Activated CD8-positive, alpha-beta memory T cell treated with anti-CD3 and anti-CD28 coated beads, Interleukin-2, amount 10 ng/mL, durations not matched to agents 7 days and 5 days (primary cell): ENCODE results near the gene NPW. TPM values are rescaled to one million over a fixed set of nuclear protein-coding genes. Genes with fewer than 3 reads are reported as not detected.
A peak's percentile ranks its signal among the peaks of the same experiment; 100 is the strongest.

Experiments used
- ATAC-seq: fragments of 150-1000 bp; cut with Tn5 transposase; one replicate; pipeline ENCODE4 v1.10.0; 2021; ENCODE audit warnings: moderate library complexity
- CTCF ChIA-PET: fragments of 350-600 bp; sonication (Branson Sonifier 250); formaldehyde crosslinking; loops from one replicate; lab custom pipeline; 2021; ENCODE audit warnings: antibody characterized with exemption; lab: Charles Lee
- DNase-seq: peaks from one replicate; pipeline ENCODE4 v3.0.0-alpha.2; 2020
- H3K27ac Mint-ChIP-seq: one replicate; pipeline ENCODE4 v1.8.0; 2021; ENCODE audit warnings: mild to moderate bottlenecking, mixed read lengths
- H3K27me3 Mint-ChIP-seq: one replicate; pipeline ENCODE4 v1.8.0; 2021; ENCODE audit warnings: mixed read lengths
- H3K36me3 Mint-ChIP-seq: one replicate; pipeline ENCODE4 v1.8.0; 2021; ENCODE audit warnings: mild to moderate bottlenecking, mixed read lengths
- H3K4me1 Mint-ChIP-seq: one replicate; pipeline ENCODE4 v1.8.0; 2021; ENCODE audit warnings: mixed read lengths
- H3K4me3 Mint-ChIP-seq: one replicate; pipeline ENCODE4 v1.8.0; 2021; ENCODE audit warnings: mild to moderate bottlenecking, moderate library complexity, mixed read lengths
- H3K9me3 Mint-ChIP-seq: one replicate; pipeline ENCODE4 v1.8.0; 2022; ENCODE audit warnings: low read depth, mixed read lengths
- total RNA-seq, 2 experiments: library from RNA; stranded (reverse); gene quantifications; one replicate each; pipeline ENCODE4 v1.2.3, GENCODE V29; 2021

NPW gene
- total RNA-seq, 2 experiments from 2014 or later, result 1.1 to 6.3 TPM

DNA sequence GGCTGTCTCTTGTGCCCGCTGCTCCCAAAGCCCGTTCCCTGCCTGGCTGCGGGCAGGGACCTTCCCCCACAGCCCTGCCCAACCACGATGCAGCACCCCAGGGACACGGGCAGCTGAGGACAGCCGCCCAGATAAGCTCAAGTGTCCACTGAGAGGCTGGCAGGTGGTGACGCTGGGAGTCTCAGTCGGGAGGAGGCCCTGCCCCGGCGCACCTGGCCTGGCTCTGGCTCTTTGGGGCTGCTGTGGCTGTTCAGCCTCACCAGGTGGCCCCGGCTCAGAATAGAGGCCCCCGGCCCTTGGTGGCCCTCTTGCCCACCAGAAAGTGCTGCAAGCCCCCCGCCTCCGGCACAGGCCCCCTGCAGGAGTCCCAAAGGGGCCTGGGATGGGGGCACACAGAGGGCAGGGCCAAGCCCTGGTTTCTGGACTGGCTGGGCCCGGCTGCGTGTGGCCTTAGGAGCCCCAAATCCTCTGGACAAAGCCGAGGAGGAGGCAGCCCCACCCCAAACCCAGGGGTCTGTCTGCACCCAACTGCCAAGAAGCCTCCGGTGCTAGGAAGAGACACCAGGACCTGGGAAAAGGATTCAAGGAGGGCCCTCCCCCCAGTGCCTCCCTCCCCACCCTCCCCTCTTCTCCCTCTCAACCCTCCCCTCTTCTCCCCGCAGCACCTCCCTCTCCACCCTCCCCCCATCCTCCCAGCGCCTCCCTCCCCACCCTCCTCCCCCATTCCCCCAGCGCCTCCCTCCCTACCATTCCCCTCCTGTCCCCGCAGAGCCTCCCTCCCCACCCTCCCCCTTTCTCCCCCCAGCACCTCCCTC is 22.8 kb downstream of the NPW start:
- H3K27ac Mint-ChIP-seq, result no peak overlapping the region
- DNase-seq (no peak), ATAC-seq (no peak)
- no peak overlapping the region for H3K4me3 Mint-ChIP-seq
- no peaks in the 10 kb centered on the region for H3K9me3 Mint-ChIP-seq
- H3K4me1 Mint-ChIP-seq, result peaks cover 10% of the 10 kb centered on the region
- no peaks in the 10 kb centered on the region for H3K36me3 Mint-ChIP-seq
- CTCF ChIA-PET, result interaction anchor here (0.9 kb wide), 1 partner anchor 20 kb away, joined by 3 read pairs; no protein-coding TSS in a partner anchor
- H3K27me3 Mint-ChIP-seq, result no peaks in the 10 kb centered on the region

DNA sequence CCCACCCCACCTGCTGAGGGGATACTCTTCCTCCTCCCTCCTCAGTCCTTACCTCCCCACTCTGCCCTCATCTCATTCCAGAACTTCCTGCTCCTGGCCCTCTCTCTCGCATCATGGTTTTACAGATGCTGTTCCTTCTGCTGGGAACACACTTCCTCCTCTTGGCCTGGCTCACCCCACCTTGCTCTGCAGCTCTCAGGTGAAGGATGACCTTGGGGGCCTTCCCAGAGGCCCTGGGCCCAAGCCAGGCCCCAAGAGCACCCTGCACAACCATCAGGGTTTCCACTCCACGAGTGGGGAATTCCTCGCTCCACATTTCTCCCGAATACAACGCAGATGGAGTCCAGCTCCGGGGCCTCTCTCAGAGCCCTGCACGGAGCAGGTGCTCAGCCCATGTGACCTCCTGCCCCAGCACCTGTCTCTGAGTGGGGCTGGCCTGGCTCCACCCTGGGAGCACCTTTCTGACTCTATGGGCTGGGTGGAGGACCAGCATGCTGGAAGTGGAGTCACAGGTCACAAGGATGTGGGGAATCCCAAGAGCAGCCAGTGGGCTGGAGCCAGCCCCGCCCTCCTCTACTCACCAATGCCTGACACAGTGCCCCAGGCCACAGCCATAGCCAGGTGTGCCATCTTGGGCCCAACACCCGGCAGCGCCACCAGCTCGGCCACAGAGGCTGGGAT is 23.5 kb downstream of the NPW start:
- no peaks in the 10 kb centered on the region for H3K9me3 Mint-ChIP-seq
- ATAC-seq (no peak), DNase-seq (no peak)
- H3K4me1 Mint-ChIP-seq, result peaks cover 10% of the 10 kb centered on the region
- H3K4me3 Mint-ChIP-seq, result no peak overlapping the region
- H3K27me3 Mint-ChIP-seq, result no peaks in the 10 kb centered on the region
- no peaks in the 10 kb centered on the region for H3K36me3 Mint-ChIP-seq
- H3K27ac Mint-ChIP-seq, result no peak overlapping the region
- CTCF ChIA-PET, result no interaction called here

DNA sequence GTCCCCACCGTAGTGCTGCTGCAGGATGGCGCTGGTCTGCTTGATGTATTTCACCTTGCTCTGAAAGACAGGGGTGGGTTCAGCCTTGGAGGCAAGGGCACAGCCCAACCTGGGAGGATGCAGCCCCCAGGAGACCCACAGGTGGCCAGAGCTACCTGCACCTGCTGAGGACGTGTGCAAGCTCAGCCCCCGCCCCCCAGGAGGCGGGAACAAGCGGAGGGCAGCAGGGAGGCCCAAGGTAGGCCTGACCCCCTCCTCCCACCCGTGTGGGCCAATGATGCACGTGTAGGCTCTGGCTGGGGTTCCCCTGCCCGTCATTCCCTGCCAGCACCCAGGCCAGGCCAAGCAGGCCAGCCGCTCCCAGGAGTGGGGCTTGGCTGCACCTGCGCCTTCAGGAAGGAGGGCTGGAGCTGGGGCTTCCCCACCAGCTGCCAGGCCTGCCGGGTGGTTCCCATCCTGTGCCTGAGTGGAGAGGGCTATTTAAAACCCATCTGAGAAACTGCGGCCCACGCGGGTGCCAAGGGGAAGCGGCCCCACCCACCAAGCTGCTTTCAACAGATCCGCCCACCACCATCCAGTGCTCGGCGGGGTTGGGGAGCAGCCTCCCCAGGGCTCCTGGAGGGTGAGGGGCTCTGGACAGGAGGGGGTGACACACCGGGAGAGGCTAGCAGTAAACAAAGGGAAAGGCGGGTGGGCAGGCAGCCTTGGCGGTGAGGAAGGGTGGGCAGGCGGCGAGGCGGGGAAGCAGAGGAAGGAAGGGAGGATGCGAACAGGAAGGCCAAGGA is 24.3 kb downstream of the NPW start:
- Mint-ChIP-seq H3K36me3 (no peaks in the 10 kb centered on the region), H3K27me3 (no peaks in the 10 kb centered on the region), H3K4me1 (peaks cover 15% of the 10 kb centered on the region), H3K4me3 (no peak overlapping the region), H3K27ac (no peak overlapping the region), H3K9me3 (no peaks in the 10 kb centered on the region)
- DNase-seq, result no peak
- CTCF ChIA-PET, result no interaction called here
- no peak for ATAC-seq

DNA sequence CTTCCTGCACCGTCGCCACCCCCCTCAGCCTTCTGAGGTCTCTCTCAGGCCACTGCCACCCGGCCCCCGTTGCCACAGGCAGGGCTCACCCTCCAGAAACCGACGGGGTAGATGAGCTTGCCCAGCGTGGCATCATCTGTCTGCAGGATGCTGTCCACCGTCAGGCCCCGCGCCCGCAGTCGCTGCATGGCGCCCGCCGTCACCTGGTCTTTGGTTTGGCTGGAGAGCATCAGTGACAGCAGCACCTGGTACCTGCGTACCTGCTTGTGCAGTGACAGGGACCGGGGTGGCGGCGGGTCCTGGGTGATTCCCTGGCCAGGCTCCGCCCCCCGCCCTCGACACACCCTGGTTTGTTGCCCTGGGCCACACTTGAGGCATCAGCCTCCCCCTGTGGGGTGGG is 25.0 kb downstream of the NPW start:
- Mint-ChIP-seq H3K4me3 (no peak overlapping the region), H3K36me3 (no peaks in the 10 kb centered on the region), H3K9me3 (no peaks in the 10 kb centered on the region), H3K27ac (no peak overlapping the region), H3K4me1 (peaks cover 21% of the 10 kb centered on the region), H3K27me3 (no peaks in the 10 kb centered on the region)
- CTCF ChIA-PET, result no interaction called here
- no peak for ATAC-seq
- no peak for DNase-seq

DNA sequence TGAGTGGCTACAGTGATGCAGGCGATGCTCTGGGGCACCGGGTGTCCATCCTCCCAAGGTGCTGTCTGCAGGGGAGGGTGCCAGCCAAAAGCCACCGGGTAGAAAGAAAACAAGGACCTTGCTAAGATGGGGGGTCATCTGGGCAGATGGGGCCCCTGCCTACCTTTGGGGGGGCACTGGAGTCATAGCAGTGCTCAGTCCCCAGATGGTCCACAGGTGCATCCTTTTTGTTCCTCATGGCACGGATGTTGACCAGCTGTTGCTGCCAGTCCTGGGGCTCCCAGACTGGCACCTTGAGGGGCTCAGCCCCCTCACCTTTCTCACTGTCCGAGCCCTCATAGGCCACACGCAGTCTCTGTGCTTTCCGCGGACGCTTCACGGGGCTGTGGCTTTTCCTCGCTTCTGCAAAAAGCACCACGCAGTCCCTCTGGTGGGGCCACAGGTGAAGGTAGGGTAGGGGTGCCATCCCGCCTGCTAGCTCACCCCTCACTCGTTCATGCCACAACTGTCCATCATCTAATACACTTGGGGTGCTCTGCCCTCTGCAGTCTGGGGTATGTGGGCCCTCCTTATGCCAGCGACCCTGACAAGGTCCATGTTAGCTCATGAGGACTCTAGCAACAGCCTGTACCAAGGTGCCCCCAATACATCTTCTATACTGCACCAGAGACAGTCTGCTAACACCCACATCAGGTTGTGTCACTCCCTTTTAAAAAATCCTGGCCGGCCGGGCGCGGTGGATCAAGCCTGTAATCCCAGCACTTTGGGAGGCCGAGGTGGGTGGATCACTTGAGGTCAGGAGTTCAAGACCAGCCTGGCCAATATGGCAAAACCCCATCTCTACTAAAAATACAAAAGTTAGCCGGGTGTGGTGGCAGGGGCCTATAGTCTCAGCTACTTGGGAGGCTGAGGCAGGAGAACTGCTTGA is 26.6 kb downstream of the NPW start:
- CTCF ChIA-PET, result interaction anchor here (0.7 to 2.7 kb wide), 5 partner anchors 24 to 107 kb away, joined by 3 to 22 read pairs (median 8); no protein-coding TSS in a partner anchor
- peak overlapping the region; percentile 89 for H3K4me3 Mint-ChIP-seq
- H3K9me3 Mint-ChIP-seq, result no peaks in the 10 kb centered on the region
- H3K4me1 Mint-ChIP-seq, result peaks cover 21% of the 10 kb centered on the region
- H3K36me3 Mint-ChIP-seq, result peaks cover 5% of the 10 kb centered on the region
- no peak for DNase-seq
- no peak for ATAC-seq
- H3K27me3 Mint-ChIP-seq, result no peaks in the 10 kb centered on the region
- no peak overlapping the region for H3K27ac Mint-ChIP-seq

DNA sequence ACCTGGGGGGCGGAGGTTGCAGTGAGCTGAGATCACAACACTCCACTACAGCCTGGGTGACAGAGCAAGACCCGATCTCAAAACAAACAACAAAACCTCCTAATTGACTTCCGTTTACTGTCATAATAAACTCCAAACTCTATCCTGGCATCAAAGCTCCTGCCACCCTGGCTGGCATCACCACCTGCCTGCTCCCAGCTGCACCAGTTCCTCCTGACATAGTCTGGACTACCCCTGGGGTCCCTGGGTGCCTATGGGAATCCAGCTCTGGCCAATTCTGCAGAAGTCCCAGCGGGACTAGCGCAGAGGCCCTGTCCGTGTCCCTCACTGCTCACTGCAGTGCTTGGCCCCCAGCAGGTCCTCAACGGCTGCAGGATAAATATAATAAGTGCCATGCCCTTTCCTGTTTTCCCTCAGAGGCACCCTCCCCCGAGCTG is 27.3 kb downstream of the NPW start:
- Mint-ChIP-seq H3K27ac (peak overlapping the region; percentile 85), H3K36me3 (peaks cover 6% of the 10 kb centered on the region), H3K27me3 (no peaks in the 10 kb centered on the region), H3K4me1 (peaks cover 21% of the 10 kb centered on the region), H3K9me3 (no peaks in the 10 kb centered on the region), H3K4me3 (peak overlapping the region; percentile 89)
- CTCF ChIA-PET, result interaction anchor here (0.7 to 2.7 kb wide), 6 partner anchors 24 to 293 kb away, joined by 3 to 22 read pairs (median 7); partner anchors contain the start of gene ABCA3
- ATAC-seq (no peak), DNase-seq (no peak)

DNA sequence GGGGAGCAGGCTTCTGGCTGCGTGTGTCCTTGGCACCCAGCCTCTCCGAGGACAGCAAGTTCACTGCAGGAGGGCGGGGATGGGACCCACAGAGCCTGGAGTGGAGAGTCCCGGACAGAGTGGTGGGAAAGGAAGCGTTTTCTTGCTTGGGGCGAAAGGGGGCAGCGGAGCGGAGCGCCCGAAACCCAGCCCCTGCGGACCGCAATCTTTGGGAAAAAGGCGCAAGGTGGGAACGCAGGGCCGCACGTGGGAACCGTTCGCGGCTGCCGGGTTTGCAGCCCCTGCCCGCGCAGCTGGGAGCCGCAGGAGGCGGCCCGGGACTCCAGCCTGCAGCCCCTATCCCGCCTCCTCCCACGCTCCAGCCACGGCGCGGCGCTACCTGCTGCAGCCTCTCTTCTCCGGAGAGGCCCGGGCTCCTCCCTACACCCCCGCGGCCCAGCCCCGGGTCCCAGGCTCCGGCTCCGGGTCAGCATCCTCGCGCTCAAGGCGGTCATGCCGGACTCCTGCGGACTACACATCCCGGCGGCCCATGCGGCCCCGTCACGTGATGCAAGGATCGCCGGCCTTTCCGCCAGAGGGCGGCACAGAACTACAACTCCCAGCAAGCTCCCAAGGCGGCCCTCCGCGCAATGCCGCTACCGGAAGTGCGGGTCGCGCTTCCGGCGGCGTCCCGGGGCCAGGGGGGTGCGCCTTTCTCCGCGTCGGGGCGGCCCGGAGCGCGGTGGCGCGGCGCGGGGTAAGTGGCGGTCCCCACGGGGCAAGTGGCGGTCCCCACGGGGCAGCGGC is 27.9 kb downstream of the NPW start, which contains the start of the genes NTHL1 and TSC2:
Gene NTHL1 (minus strand): TSS at position 505 of the 786 bp plus-strand sequence. CDS start 11 bp downstream, at position 494.
Gene TSC2 (plus strand): TSS at position 656 of the 786 bp plus-strand sequence. CDS start 631 bp downstream, outside the sequence.
- no peaks in the 10 kb centered on the region for H3K9me3 Mint-ChIP-seq
- CTCF ChIA-PET, result interaction anchor here (0.7 to 2.7 kb wide), 15 partner anchors 10 to 380 kb away, joined by 3 to 22 read pairs (median 4); partner anchors contain the start of genes ABCA3, PKD1 and TRAF7
- H3K4me3 Mint-ChIP-seq, result peak within 1 kb of the TSS; percentile 89
- peaks cover 21% of the 10 kb centered on the region for H3K4me1 Mint-ChIP-seq
- peaks cover 6% of the 10 kb centered on the region for H3K36me3 Mint-ChIP-seq
- H3K27ac Mint-ChIP-seq, result peak within 1 kb of the TSS; percentile 85
- H3K27me3 Mint-ChIP-seq, result no peaks in the 10 kb centered on the region
- DNase-seq (peak; percentile 97), ATAC-seq (peak; percentile 93)

DNA sequence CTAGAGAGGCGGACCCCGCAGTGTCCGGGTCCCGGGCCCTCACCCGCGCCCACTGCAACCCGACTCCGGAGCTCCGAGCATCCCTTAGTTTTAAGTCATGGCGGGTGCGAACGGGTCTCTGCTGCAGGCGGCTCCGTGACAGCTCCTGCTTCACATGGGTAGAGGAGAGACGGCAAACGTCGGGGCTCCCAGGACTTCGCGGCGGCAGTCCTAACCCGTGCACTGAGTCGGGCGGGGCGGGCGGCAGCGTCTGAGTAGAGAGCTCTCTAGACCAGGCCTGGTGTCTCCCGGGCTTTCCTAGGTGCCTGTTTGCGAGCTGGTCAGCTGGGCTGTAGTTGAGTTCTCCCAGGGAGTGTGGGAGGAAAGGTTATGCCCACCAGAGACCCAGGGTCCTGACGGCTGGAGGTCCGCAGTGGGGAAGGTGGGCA is 28.5 kb downstream of the NPW start:
- H3K4me1 Mint-ChIP-seq, result peaks cover 21% of the 10 kb centered on the region
- peak; percentile 45 for DNase-seq
- ATAC-seq, result peak; percentile 22
- H3K4me3 Mint-ChIP-seq, result peak overlapping the region; percentile 89
- H3K36me3 Mint-ChIP-seq, result peaks cover 6% of the 10 kb centered on the region
- H3K27ac Mint-ChIP-seq, result peak overlapping the region; percentile 77
- H3K9me3 Mint-ChIP-seq, result no peaks in the 10 kb centered on the region
- no peaks in the 10 kb centered on the region for H3K27me3 Mint-ChIP-seq
- CTCF ChIA-PET, result interaction anchor here (0.7 to 2.7 kb wide), 14 partner anchors 9 to 379 kb away, joined by 3 to 22 read pairs (median 4); partner anchors contain the start of genes ABCA3, PKD1 and TRAF7

DNA sequence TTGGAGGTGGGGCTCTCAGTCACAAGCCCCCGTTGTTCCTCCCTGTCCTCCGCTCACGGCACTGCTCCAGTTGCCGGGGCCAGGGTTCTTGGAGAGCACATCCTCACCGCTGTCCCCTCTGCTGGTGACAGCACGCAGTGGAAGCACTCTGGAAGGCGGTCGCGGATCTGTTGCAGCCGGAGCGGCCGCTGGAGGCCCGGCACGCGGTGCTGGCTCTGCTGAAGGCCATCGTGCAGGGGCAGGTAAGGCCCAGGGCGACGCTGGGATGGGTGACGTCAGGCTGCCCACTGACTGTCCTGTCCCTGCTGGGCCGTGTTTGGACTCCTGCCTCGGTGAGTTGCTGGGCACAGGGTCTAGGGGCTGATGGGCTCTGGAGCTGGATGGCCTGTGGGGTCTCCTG is 33.6 kb downstream of the NPW start:
- no peak for DNase-seq
- no peak overlapping the region for H3K27ac Mint-ChIP-seq
- H3K4me1 Mint-ChIP-seq, result peaks cover 11% of the 10 kb centered on the region
- CTCF ChIA-PET, result no interaction called here
- H3K36me3 Mint-ChIP-seq, result peaks cover 6% of the 10 kb centered on the region
- H3K27me3 Mint-ChIP-seq, result no peaks in the 10 kb centered on the region
- no peaks in the 10 kb centered on the region for H3K9me3 Mint-ChIP-seq
- H3K4me3 Mint-ChIP-seq, result no peak overlapping the region
- no peak for ATAC-seq

DNA sequence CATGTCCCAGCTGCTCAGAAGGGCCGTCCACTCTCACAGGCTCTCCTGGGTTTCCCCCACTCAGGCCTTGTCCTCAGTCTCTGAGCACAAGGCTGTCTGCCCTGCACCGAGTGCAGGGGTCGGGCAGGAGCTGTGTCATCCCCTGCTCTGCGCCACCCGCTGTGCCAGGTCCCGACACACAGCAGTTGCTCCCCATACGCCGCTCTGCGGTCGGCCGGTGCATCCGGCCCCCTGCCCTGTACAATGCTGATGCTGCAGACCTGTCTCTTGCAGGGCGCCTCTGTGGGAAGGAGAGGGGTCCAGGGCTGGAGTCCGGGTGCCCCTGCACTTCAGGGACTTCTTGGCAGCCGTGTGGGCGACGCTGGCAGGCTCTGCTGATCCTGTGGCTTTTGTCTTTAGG is 34.3 kb downstream of the NPW start:
- no peak for ATAC-seq
- Mint-ChIP-seq H3K27me3 (no peaks in the 10 kb centered on the region), H3K36me3 (peaks cover 6% of the 10 kb centered on the region), H3K9me3 (no peaks in the 10 kb centered on the region), H3K27ac (no peak overlapping the region), H3K4me3 (no peak overlapping the region), H3K4me1 (peaks cover 6% of the 10 kb centered on the region)
- DNase-seq, result no peak
- CTCF ChIA-PET, result no interaction called here

DNA sequence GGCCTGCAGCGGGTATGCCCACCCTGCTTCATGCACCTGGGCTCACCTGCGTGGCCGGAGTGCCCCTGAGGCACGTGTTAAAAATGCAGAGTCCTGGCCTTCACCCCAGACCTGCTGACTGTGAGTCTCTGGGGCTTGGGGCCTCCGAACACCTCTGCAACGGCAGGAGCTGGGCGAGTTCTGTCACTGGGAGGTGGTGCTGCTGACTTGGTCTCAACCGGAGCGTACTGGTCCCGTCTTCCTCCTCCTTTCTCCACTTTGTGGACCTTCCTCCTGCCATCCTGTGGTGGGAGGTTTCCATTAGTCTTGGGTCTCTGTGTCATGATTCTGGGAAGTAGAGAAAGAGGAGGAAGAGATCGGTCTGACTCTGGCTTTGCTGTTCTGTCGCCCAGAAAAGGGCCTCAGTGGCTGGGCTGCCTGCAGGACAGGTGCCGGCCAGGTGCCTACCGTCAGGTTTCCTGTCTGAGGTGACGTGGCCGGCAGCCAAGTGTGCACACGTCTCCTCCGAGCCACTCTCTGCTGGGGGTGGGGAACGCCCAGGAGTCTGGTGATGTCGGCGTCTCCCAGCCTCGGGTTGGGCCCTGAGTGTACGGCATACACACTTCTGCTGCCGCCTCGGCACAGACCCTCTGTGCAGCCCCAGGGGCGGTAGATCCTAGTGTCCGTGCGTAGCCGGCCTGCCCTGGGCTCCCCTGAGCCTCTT is 35.1 kb downstream of the NPW start:
- Mint-ChIP-seq H3K27me3 (no peaks in the 10 kb centered on the region), H3K9me3 (no peaks in the 10 kb centered on the region), H3K27ac (no peak overlapping the region), H3K4me1 (no peaks in the 10 kb centered on the region), H3K4me3 (no peak overlapping the region), H3K36me3 (peaks cover 6% of the 10 kb centered on the region)
- no peak for DNase-seq
- CTCF ChIA-PET, result interaction anchor here (1.4 kb wide), 1 partner anchor 86 kb away, joined by 4 read pairs; no protein-coding TSS in a partner anchor
- ATAC-seq, result no peak
